Peyer's patch (tissue), 4 donors: ENCODE measurements around the gene PEX7. TPM values are rescaled to one million over a fixed set of nuclear protein-coding genes. Genes with fewer than 3 reads are reported as not detected.

ENCODE experiments used
- DNase-seq, 3 donors: peaks; one replicate each; pipeline ENCODE4 v3.0.0-alpha.2; 2017 to 2019
- H3K27ac ChIP-seq, 4 donors: fragments of 200-600 bp; sonication (generic); one replicate each; pipeline ENCODE4 v1.5.1; 2016 to 2019
- H3K27me3 ChIP-seq, 2 donors: fragments of 200-600 bp; sonication (generic); one replicate each; pipeline ENCODE4 v1.5.1; 2019
- H3K36me3 ChIP-seq, 3 donors: fragments of 200-600 bp; sonication (generic); one replicate each; pipeline ENCODE4 v1.5.1; 2016 to 2019
- H3K4me1 ChIP-seq, 4 donors: fragments of 200-600 bp; sonication (generic); one replicate each; pipeline ENCODE4 v1.5.1; 2016 to 2019
- H3K4me3 ChIP-seq, 4 donors: fragments of 200-600 bp; sonication (generic); 1 replicate in 3 of 4; 2 replicates in 1 of 4; pipeline ENCODE4 v1.5.1; 2016 to 2019; ENCODE audit warnings: mild to moderate bottlenecking in 1 of 4
- H3K9me3 ChIP-seq, 4 donors: fragments of 200-600 bp; sonication (generic); one replicate each; pipeline ENCODE4 v1.5.1; 2016 to 2019; ENCODE audit warnings: mild to moderate bottlenecking in 1 of 4
- CTCF ChIP-seq, 6 experiments: fragments of 450-650 bp in 4 of 6; fragments of 200-600 bp in 2 of 6; sonication (generic) in 1 of 6; IDR thresholded peaks; one replicate each; pipeline ENCODE4 v1.5.1; 2017 to 2019; ENCODE audit warnings: antibody characterized with exemption in 6 of 6, mild to moderate bottlenecking in 3 of 6, moderate library complexity in 1 of 6
- POLR2A ChIP-seq, 2 donors: fragments of 450-650 bp; IDR thresholded peaks; one replicate each; pipeline ENCODE4 v1.5.1; 2017; ENCODE audit warnings: antibody characterized with exemption in 2 of 2, mild to moderate bottlenecking in 2 of 2, moderate library complexity in 2 of 2
- total RNA-seq, 4 donors: library from RNA; depleted of rRNA; stranded (reverse); fragments of >200 nt; gene quantifications; one replicate each; pipeline ENCODE4 v1.1.0, GENCODE V29; 2016

PEX7 gene
- total RNA-seq, 4 donors from 2014 or later, result 3.0 to 7.1 (median 6.3) TPM

DNA sequence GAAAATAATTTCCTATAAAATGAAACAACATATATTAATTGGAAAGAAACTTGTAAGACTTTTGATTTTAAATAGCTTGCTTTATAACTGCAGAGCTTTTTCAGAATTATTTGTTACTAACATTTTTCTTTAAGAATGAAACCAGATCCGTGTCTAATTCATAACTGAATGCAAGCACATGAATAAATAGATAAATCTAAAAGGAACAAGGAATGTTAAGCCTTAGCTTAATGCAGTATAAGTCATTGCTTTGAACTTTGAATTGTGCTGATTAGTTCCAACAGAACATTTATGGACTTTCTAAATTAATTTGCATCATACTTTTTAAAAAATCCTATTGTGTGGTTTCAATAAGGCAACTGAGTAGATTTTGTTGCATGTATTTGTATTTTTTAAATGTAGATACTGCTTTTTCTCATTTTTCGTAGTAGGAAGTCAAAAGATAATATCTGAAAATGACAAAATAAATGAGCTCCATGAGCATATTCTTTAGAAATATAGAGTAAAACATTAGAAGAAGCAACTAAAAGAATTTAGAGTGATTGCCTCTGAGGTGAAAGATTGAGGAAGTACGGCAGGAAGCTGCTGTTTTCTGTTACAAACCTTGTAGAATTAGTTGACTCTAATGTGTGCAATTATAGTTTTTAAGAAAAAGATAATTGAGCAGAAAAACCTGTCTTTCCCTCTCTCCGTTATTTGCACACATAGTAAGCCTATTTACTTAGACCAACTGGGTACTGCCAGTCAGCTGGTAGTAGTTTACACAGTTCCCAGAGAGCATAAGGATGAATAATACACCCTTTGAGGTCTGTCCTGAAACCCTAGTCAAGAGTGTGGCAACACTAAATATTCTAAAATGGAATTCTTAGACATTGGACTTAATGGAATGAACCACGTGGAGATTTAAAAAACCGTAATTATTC, 67.1 kb downstream of the PEX7 start:
- no peak for TF ChIP-seq POLR2A (IDR thresholded peaks at IDR 0.05)
- TF ChIP-seq CTCF (IDR thresholded peaks at IDR 0.05), result no peak
- DNase-seq, result no peak
- no peaks in the 10 kb centered on the region for H3K27me3 ChIP-seq
- no peak overlapping the region for H3K27ac ChIP-seq
- no peaks in the 10 kb centered on the region for H3K4me1 ChIP-seq
- H3K9me3 ChIP-seq, result no peaks in the 10 kb centered on the region
- H3K4me3 ChIP-seq, result no peak overlapping the region
- no peaks in the 10 kb centered on the region for H3K36me3 ChIP-seq

DNA sequence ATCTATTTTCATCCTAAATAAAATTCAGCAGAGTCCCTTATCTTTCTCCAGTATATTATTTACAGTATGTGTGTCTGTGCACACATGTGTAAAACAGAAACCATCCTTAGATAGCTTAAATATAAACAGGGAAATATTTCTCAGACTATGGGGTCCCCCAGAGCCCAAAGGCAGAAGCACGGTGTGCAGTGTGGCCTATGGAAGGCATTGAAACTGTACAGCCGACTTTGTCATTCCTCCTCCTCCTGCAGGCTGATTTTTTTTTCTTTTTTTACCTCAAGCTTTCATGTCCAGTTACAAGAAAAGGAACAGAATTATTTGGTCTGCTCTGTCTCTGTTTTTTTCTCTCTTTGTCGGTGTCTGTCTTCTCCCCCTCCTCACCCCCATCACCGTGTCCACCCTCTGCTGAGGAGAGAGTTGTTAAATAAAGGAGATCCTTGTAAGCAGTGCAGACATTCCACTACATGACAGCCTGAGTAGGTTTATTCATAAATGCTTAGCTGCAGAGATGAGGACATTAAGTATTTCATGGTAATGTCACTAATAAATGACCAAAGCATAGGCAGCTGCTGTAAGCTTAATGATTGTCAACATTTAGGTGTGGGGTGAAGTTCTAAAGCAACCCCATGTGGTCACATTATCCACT, 67.9 kb downstream of the PEX7 start:
- Histone ChIP-seq H3K4me3 (no peak overlapping the region), H3K27me3 (no peaks in the 10 kb centered on the region), H3K4me1 (no peaks in the 10 kb centered on the region), H3K9me3 (no peaks in the 10 kb centered on the region), H3K36me3 (no peaks in the 10 kb centered on the region), H3K27ac (no peak overlapping the region)
- no peak for TF ChIP-seq POLR2A (IDR thresholded peaks at IDR 0.05)
- no peak for TF ChIP-seq CTCF (IDR thresholded peaks at IDR 0.05)
- DNase-seq, result no peak

DNA sequence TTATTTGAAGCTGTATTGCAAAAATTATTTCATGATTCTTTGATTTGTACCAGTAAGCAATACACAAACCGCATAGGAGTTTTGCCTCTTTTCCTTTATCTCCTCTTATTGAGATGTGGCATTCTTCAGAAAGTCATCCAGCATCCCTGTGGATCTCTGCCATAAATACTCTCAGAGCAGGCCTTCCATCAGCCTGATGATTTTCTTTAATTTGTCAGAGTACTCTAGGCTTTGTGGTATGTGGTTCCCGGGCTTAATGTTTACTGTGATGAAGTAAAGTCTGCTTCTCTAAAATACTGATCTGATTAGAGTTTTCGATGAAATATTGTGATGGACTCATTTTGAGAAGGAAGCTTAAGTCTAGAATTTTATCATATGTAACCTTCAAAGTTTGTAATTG, 68.6 kb downstream of the PEX7 start:
- Histone ChIP-seq H3K4me3 (no peak overlapping the region), H3K4me1 (no peaks in the 10 kb centered on the region), H3K27me3 (no peaks in the 10 kb centered on the region), H3K36me3 (no peaks in the 10 kb centered on the region), H3K9me3 (no peaks in the 10 kb centered on the region), H3K27ac (no peak overlapping the region)
- no peak for TF ChIP-seq CTCF (IDR thresholded peaks at IDR 0.05)
- no peak for TF ChIP-seq POLR2A (IDR thresholded peaks at IDR 0.05)
- no peak for DNase-seq

- H3K4me1 ChIP-seq, result no peaks in the 10 kb centered on the region
- no peaks in the 10 kb centered on the region for H3K9me3 ChIP-seq
- H3K4me3 ChIP-seq, result no peak overlapping the region
- no peak overlapping the region for H3K27ac ChIP-seq
- no peak for DNase-seq
- TF ChIP-seq CTCF (IDR thresholded peaks at IDR 0.05) (no peak), POLR2A (IDR thresholded peaks at IDR 0.05) (no peak)
- H3K27me3 ChIP-seq, result no peaks in the 10 kb centered on the region
- peaks cover 0 to 2% (median 0%) of the 10 kb centered on the region in 3 donors for H3K36me3 ChIP-seq
These were observed 70.8 kb downstream of the PEX7 start for GRCh38 chr6:136893187-136893586.

DNA sequence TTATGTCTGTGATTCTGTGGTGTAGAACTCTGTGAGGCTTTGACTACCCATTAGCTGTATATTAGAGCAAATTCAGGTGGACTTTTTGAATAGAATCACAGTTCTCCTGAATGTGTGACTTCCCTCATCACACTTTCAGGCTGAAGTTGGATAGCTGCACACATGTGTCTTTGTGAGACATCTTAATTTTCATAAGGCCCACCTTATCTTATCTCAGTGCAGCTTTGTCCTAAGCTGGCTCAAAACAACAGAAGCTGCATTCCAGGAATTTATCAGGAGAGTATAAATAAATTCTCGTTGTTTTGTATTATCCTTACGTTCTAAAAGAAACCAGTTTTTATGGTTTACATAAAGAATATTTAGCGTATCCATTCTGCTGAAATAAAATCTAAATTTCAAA, 73.5 kb downstream of the PEX7 start:
- no peak overlapping the region for H3K4me3 ChIP-seq
- H3K36me3 ChIP-seq, result peaks cover 0 to 14% (median 0%) of the 10 kb centered on the region in 3 donors
- H3K9me3 ChIP-seq, result no peaks in the 10 kb centered on the region
- no peaks in the 10 kb centered on the region for H3K4me1 ChIP-seq
- TF ChIP-seq CTCF (IDR thresholded peaks at IDR 0.05), result no peak
- TF ChIP-seq POLR2A (IDR thresholded peaks at IDR 0.05), result no peak
- H3K27me3 ChIP-seq, result no peaks in the 10 kb centered on the region
- H3K27ac ChIP-seq, result no peak overlapping the region
- no peak for DNase-seq
